HG02870 (cell line): ENCODE data around the gene TMEM50B.
"Not testable (repeated sequence)": the region's sequence is repeated elsewhere in the genome, so short reads cannot be mapped to it uniquely, and the experiment has no call there.

Experiments
- ATAC-seq: cut with Tn5 transposase; IDR thresholded peaks from one replicate; pipeline ENCODE4 v1.9.1; 2021; ENCODE audit warnings: mild to moderate bottlenecking, moderate library complexity; ENCODE audit not compliant: unreplicated experiment

Gene TMEM50B

GRCh38 chr21:33478935-33479678 is 667 bp downstream of the TMEM50B start:
- ATAC-seq: peak; percentile 18

- ATAC-seq: no peak
These were observed 1.6 kb downstream of the TMEM50B start for GRCh38 chr21:33478182-33478581.

DNA sequence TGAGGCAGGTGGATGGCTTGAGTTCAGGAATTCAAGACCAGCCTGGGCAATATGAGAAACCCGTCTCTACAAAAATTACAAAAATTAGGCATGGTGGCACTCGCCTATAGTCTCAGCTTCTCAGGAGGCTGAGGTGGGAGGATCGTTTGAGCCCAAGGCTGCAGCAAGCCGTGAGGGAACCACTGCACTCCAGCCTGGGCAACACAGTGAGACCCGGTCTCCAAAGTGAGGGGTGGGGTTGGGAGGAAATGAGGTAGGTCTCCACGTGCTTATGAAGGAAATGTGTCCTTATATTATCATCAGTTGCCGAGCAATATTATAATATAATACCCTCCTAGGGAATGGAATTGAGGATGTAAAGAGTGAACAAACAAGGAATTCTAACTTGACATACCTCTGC is 2.7 kb downstream of the TMEM50B start:
- ATAC-seq: no peak

DNA sequence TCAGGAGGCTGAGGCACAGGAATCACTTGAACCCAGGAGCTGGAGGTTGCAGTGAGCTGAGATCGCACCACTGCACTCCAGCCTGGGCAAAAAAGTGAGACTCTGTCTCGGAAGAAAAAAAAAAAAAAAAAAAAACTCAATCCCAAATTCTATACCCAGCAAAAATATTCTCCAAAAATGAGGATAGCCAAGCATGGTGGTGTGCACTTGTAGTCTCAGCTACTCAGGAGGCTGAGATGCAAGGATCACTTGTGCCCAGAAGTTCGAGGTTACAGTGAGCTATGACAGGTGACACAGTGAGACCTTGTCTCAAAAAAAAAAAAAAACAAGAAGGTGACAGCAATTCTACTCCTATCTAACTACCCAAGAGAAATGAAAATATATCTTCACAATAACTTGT is 6.4 kb downstream of the TMEM50B start:
- no peak for ATAC-seq

- ATAC-seq: no peak
These were observed 9.1 kb downstream of the TMEM50B start for GRCh38 chr21:33470701-33471100.

DNA sequence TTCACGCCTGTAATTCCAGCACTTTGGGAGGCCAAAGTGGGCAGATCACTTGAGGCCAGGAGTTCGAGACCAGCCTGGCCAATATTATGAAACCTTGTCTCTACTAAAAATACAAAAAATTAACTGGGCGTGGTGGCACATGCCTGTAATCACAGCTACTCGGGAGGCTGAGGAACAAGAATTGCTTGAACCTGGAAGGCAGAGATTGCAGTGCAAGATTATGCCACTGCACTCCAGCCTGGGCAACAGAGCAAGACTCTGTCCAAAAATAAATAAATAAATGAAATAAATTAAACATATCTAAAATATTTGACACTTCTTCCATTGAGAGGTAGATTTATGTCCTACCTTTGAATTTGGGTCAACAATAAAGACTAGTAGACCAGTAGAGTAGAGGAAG is 10.6 kb downstream of the TMEM50B start:
- ATAC-seq: not testable (repeated sequence)

- ATAC-seq: no peak
These were observed 18.1 kb downstream of the TMEM50B start for GRCh38 chr21:33461538-33462250.

- ATAC-seq: no peak
These were observed 20.9 kb downstream of the TMEM50B start for GRCh38 chr21:33458861-33459260.

GRCh38 chr21:33455686-33456446 is 23.9 kb downstream of the TMEM50B start:
- ATAC-seq: no peak

- ATAC-seq: no peak
These were observed 27.4 kb downstream of the TMEM50B start for GRCh38 chr21:33452362-33452761.

DNA sequence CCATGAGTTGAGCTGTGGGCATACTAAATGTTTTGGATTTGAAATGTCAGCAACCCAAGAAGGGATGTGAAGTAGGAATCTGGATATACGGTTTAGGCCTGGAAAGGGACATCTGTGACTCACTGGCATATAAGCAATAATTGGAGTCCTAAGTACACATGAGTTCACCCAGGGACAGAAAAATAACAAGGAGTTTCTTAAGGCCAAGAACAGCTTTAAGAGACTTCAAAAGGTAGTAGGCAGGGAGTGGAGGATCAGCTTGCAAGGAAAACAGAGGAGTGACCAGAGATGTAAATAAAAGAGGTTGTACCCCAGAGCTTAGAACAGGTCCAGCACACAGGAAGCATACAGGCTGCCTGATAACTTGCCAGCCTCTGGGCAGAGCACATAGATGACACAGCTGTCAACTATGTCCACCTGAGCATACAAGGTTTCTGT is 28.1 kb downstream of the TMEM50B start:
- ATAC-seq: no peak

GRCh38 chr21:33449616-33450015 is 30.2 kb downstream of the TMEM50B start:
- ATAC-seq: no peak

DNA sequence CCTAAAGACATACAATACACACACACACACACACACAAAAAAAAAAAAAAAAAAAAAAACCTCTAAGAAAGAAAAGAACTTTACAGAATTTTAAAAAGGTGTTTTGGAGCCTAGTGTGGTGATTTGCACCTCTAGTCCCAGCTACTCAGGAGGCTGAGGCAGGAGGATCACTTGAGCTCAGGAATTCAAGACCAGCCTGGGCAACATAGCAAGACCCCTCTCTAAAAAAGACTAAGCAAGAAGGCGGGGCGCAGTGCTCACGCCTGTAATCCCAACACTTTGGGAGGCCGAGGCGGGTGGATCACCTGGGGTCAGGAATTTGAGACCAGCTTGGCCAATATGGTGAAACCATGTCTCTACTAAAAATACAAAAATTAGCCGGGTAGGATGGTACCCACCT is 33.2 kb downstream of the TMEM50B start:
- not testable (repeated sequence) for ATAC-seq

GRCh38 chr21:33444499-33444898 is 35.3 kb downstream of the TMEM50B start:
- no peak for ATAC-seq

DNA sequence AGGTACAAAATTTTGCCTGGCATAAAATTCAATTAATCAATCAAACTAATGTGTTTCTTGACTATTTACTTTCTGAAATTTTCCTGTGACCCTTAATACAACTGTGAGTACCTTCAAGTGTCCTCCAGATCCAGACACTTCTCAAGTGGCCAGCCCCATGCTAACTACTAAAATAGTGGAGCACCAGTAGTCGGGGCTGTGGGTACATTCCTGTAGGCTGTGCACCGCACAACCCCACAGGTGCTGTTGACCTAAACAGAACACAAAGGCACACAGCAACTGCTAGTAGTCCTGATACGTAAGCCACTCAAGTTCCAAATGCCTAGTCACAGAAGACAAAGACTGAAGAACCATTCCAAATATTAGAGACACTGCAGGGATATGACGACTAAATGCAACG is 36.6 kb downstream of the TMEM50B start:
- ATAC-seq: no peak

- ATAC-seq: peak; percentile 55
These were observed 38.0 kb downstream of the TMEM50B start for GRCh38 chr21:33441489-33442477.

GRCh38 chr21:33437140-33437539 is 42.6 kb downstream of the TMEM50B start:
- ATAC-seq: no peak

GRCh38 chr21:33434770-33435360 is 44.9 kb downstream of the TMEM50B start:
- peak; percentile 89 for ATAC-seq

- ATAC-seq: no peak
These were observed 46.2 kb downstream of the TMEM50B start for GRCh38 chr21:33433425-33434114.
